ENCODE results near the gene SLC25A41.
"Not testable (repeated sequence)": the region's sequence is repeated elsewhere in the genome, so short reads cannot be mapped to it uniquely, and the experiment has no call there.

Gene SLC25A41

DNA sequence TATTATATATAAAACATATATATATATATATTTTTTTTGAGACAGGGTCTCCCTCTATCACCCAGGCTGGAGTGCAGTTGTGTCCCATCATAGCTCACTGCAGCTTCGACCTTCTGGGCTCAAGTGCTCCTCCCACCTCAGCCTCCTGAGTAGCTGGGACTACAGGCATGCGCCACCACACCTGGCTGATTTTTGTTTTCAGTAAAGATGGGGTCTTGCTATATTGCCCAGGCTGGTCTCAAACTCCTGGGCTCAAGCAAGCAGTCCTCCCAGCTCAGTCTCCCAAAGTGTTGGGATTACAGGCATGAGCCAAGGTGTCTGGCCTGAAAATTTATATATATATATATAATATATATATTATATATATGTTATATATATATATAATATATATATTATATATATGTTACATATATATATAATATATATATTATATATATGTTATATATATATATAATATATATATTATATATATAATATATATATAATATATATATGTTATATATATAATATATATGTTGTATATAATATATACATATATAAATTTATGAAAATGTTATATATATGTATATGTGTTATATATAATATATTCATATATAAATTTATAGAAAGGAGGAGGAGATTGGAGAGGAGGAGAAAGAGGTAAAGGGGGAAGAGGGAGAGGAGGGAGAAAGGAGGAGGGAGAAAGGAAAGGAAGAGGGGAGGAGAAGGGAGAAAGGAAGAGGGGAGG lies 4.7 kb downstream of the SLC25A41 start:
- not testable (repeated sequence) for DNase-seq (ENCODE audit: low read depth)

DNA sequence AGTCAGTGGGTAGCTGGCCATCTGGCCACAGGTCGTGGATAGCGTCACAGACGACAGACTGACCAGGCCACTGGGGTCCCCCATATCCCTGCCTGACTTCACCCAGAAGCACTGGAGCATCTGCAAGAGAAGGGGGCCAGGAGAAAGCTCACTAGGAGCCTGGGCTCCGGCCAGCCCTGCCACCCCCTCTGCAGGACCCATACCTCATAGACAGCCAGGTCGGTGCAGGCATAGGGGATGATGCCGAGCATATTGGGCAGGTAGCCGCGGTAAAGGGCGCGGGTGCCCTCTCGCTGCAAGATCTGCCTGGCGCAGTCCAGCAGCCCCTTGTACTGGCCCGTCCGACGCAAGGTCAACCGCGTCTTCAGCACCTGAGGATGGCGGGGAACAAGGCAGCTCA lies 6.4 kb downstream of the SLC25A41 start:
- DNase-seq (ENCODE audit: low read depth), result no peak

DNA sequence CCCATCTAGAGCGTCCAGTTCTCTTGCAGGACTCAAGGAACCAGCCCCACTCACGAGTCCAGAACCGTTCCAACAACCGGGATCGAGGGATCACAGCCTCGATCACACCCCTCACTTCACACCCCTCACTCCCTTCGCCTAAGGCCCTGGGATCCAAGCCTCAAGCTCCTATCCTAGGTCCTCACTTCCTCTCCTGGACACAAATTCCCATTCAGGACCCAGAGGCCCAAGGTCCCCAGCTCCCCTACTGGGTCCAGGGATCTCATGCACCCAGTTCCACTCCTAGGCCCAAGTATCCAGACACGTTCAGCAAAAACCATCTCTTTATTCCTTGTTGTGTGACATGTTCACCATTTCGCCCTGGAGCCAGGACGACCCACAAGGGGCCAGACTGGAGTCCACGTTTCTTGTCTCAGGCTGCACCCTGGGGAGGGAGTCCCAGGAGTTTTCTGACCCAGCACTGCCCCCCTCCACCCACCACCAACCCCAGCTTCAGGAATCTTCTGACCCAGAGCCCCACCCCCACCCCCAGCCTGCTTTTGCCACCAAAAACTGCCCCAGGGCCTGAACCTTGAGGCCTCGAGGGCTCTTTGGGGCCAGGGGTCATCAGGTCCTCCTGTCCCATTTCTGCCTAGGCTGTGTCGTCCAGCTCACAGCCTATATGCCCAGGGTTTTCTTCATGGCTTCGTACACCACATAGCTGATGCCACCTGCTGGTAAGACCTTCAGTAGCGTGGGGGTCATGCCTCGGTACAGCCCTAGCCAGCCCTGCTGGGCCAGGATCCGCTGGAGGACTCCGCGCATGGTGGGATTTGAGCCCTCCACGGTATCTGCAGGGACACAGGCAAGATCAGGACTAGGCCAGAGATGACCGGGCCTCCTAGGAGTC lies 7.6 kb downstream of the SLC25A41 start:
- no peak for DNase-seq (ENCODE audit: low read depth)

DNA sequence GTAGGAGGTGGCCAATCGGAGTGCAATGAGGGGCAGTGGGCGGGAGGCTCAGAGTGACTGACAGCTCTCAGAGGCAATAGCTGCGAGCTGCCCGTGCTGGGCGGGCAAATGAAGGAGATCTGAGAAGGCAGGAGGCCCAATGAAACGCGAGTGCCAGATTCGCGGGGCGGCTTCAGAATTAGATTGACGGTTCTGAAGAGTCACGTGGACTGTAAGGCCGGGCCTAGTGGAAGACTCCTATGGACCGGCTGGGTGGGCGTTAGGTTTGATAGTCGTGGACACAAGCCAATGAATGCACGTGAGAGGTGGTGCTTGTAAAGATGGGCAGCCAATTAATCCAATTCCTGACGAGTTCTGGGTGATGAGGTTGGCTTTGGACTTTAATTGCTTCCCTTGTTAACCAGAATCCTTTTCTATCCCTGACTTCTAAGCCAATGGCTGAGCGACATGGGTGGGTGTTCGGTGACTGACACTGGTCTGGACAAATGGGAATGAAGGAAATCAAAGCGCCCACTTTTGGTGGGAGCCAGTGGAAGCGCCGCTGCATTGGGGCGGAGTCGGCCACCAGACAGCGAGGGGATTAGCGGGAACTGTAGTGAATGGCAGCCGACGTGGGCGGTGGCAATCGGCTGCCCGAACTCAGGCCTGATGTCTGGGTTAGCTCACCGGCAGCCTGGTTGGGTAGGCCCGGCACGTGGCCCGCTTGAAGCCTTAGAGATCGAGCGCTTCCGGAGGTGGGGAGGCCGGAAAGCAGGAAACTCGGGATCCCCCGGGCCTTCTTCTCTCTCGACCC lies 8.4 kb downstream of the SLC25A41 start:
- peak; percentile 97 for DNase-seq (ENCODE audit: low read depth)

DNA sequence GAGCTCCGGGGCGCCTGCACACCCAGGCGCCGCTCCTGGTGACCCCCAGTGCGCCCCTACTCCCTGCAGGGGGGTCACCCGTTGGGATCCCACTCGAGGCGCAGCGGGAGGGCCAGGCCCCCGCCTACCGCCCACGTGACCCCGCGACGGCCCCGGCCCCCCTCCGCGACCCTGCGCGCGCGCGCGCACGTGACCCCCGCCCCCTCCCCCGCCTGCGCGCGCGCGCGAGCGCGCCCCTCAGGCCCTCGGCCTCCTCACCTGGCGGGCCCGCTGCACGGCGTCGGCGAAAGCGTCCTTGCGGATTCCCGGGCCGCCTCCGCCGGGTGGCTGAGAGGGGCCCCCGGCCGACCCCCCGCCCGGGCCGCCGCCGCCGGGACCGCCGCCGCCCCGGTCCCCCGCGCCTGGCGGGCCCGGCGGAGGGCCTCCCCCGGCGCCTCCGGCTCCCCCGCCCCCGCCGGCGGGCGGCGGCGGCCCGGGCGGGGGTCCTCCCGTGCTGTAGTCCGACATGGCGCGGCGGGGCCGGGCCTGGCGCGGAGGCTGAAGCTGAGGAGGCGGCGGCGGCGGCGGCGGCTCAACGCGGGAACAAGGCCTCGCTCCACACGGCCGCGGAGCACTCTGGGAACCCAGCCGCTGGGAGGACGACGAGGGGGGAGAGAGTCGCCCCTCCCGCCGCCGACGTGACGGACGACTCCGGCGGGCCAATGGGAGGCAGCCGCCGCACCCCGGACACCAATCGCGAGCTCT lies 9.2 kb downstream of the SLC25A41 start, which contains the start of gene KHSRP:
Gene KHSRP, minus strand, starts transcription at position 617 of the 744 bp plus-strand sequence. Its CDS starts 110 bp downstream, at position 507.
- no peak for DNase-seq (ENCODE audit: low read depth)

DNA sequence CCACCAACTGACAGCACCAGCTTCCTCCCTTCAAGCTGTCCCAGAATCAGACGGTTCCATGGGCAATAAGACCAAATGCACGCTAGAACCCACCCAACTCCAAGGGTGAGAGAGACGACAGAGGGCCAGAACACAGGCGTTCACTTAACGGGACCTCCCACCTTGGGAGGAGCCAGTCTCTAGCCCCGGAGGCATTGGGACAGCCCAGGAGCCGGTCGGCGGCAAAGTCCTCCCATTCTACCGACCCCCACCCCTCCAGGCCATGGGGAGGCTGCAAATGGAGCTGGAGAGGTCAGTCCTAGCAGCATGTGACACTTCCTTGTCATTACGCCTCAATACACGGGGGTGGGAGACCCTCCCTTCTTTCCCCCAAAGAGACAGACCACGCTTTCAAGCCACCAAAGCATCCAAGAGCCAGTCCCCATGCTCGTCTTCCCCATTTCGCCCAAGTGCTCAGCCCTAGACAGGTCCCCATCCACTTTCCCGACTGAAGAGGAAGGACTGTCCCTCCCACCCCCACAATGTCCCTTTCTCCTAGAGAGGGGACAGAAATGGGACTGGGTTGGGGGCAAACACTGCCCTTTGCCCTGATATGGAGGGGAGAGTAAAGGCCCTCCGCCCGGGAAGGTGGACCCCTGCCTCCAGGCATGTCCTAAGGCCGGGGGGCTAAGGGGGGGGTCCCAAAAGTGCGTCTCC lies 9.9 kb downstream of the SLC25A41 start:
- DNase-seq (ENCODE audit: low read depth), result no peak

DNA sequence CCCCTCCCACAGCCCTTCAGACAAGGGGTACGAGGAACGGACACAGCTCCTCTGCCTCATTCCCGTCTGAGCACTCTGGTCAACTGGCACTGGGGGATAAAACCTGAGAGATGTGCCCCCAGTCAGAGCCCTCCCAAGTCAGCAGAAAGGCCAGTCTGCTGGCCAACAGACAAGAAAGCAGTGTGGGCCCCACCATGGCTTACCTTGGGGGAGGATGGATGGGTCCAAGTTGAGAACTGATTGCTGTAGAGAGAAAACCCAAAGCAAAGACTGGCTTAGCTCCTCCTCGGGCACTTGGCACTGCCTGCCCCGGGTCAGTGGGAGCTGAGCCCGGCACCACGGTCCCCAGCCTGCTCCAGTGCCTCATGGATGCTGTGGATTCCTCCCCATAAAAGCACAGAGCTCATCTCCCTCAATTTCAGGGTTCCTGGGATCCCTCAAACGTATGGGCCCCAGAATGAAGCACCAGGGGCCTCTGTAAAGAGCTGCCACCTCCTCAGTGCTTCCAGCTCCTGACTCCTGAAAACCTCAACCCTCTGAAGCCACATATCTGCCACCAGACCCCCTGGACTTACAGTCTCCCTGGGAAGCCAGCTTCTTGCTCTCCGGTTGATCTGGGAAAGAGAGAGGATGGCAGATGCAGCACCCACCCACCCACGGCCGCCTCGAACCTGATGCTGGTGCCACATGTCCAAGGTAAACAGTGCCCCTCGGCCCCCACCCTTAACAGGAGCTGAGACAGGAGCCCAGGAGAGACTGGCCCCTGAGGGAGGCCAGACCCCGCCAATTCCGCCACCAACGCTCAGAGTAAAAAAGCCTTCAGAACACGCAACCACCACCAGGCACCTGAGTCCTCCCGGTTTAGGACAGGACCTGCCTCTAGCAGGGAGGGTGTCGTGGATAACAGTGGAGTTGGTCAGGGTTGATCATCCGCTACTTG lies 12.2 kb downstream of the SLC25A41 start:
- no peak for DNase-seq (ENCODE audit: low read depth)

DNA sequence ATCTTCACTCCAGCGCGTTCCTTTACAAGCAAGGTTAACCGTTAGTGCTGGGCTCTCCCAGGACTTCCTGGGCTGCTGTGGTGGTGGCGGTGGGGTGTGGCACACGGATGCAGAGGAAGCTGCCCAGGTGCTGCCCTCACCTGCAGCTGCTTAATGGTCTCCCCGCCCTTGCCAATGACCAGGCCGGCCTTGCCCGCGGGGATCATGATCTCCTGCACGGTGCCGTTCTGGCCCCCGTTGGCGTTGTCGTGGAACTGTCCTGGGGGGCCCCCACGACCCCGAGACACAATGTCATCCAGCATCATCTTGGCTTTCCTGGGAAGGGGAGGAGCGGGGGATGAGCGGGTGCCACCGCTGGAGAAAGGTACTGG lies 15.0 kb downstream of the SLC25A41 start:
- DNase-seq (ENCODE audit: low read depth), result no peak

DNA sequence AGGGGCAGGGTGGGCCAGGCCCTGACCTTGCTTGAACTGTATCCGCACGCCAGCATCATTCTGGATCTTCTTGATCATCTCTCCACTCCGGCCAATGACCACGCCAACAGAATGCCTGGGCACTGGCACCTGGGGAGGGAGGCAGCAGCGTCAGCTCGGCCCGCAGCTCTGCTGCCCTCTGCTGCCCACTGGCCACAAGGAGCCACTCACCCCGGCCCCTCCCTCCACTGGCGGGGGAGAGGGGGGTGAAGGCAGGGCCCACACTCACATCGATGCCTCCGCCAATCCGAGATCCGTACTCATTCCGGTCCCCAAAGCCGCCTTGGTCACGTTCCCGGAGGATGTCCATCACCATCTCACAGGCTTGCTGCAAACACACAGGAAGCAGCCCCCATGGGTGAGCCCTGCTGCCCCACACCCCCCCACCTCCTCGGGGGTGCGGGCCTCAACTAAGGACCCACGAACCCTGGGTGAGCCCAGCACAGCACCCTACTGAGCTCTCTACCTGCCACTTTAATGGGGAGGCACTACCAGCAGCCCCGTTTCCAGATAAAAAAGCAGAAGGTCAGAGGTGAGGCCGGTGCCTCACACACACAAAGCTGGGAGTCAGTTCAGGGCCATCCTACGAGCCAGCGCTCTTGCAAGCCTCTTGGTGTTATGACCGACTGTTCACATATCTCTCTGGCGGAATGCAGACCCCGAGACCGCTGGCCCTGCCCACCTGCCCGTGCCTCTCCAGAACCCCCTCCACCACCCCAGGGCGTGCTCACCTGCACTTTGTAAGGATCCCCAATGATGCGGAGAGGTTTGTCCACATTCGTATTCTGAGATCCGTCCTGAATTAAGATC lies 15.6 kb downstream of the SLC25A41 start:
- no peak for DNase-seq (ENCODE audit: low read depth)

DNA sequence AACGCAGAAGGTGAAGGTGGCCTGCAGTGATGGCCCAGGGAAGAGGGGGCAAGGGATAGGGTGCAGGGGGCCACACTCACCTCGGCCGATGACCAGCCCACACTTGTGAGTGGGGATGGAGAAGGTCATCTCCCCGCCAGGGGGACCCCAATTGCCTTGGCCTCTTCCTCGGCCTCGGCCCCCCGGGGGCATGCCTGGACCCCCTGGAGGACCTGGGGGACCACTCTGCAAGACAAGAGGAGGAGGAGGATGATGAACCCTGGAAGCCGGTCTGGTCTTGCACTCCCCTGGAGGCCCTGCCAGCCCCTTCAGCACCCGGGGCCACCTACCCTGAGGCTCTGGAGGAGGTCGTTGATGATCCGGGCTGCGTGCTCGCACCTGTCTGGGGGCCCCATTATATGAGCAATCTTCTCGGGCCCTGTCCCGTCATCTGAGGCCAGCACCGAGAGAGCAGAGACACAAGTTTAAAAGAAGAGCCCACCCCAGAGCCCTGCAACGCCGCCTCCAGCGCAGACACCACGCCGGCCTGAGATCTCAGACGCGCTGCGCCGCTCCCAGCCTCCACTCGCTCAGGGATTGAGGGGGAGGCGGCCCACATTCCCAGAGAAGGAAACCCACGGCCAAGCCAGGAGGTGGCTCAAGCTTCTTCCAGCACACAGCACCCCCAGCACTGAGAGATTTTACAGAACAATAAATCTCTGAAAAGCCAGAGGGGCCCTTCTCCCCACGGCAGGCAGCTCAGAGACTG lies 16.7 kb downstream of the SLC25A41 start:
- no peak for DNase-seq (ENCODE audit: low read depth)

DNA sequence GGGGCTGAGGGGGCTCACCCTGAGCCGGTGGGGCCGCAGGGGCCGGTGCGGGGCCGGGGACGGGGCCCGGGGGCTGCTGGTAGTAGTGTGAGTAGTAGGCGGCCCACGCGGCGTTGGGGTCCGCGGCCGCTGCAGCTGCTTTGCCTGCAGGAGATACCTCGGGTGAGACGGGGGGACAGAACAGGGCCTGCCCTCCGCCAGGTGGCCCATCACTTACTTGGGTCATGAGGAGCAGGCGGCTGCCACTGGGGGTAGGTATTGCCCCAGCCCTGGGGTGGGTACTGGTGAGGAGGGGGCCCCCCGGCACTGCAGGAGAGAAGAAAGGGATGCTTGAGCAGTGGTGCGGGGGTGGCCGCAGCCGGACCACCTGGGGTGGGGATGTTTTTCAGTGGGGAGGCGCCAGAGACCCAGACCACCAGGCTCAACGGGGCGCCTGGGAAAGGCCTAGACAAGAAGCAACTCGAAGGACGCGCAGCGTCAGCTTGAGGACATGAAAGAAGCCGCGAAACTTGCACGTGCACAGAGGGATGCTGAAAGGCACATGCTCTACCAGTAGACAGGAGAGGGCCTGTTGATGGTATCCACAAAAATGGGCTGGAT lies 17.9 kb downstream of the SLC25A41 start:
- no peak for DNase-seq (ENCODE audit: low read depth)

DNA sequence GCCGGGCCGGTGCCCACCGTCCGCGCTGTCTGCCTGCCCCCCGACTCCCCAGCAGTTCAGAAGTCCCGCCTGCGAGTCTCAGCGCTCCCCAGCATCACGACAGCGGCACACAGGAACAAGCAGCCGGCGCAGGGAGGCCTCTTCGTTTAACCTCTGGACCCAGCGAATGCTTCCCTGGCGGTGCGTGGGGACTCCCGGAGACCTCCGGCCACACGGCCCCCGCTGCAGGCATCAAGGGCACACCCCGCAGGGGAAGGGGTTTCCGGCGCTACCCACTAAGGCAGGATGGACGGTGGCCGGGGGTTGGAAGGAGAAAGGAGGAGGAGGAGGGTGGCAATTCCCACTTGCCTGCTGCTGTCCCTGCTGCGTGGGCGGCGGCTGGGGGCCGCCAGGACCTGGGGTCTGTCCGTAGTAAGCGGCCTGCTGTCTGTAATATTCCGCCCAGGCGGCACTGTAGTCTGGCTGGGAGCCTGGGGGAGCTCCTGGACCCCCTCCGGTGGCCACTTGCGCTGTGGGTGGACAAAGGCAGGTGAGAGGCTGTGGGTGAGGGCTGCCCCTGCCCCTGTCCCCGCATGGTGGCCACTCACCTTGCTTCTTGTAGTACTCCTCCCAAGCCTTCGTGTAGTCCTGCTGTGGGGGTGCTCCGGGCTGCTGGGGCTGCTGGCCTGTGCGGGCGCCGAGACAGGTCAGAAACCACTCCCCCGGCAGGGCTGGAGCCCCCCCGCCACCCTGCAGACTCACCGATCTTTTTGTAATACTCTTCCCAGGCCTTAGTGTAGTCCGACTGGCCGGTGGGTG lies 18.6 kb downstream of the SLC25A41 start:
- DNase-seq (ENCODE audit: low read depth), result no peak

DNA sequence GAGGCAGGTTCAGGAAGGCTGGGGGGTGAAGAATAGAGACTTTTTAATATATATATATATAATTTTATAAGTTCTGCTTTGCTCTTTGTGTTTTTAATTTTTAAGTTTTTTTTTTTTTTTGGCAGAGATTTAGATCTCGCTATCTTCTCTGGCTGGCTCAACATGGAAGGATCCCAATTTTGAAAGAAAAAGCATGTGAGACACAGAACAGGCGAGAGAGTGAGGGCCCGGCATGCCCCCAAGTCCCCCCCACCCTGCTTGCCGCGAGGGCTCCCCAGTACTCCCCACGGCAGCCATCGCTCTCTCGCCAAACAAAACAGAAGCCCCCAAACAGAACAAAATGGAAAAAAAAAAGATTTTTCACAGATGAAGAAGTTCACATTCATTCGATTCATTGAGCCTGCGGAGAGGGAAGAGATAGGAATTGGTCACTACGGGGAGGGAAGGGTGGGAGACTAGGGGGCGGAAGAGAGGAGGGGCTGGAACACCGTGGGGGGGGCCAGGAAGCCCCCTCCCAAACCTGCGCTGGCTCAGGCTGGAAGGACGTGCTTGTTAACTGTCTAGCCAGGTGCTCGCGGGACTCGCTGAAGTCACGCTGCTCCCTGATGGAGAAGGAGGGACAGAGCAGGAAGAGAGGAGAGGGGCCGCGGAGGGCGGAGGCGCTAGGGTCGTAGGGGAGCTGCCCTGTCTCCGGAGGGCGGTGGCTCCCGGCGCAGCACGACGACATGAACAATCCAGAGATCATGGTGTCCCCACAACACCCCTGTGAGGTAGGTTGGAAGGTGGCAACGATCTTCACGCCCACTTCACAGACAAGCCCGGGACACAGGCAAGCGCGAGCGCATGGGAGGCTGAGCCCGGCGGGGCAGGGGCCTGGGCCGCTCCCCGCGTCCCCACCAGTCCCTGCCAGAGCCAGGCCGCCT lies 19.6 kb downstream of the SLC25A41 start:
- DNase-seq (ENCODE audit: low read depth), result no peak

DNA sequence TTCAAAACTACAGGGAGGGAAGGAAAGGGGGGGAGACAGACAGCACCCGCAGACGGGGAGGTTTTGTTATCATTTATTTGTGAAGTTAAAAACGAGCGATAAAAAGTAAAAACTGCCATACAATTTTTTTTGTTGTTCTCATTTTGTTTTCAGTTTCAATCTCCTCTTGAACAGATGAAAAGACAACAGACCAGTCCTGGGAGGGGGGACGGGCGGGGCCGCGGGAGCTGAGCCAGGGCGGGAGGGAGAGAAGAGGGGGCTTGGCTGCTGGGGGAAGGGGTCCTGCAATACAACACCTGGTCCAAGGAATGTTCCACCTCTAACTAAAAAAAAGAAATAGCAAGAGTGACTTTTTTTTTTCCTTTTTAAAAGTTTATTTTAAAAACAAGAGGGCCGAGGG lies 20.3 kb downstream of the SLC25A41 start:
- DNase-seq (ENCODE audit: low read depth), result no peak

DNA sequence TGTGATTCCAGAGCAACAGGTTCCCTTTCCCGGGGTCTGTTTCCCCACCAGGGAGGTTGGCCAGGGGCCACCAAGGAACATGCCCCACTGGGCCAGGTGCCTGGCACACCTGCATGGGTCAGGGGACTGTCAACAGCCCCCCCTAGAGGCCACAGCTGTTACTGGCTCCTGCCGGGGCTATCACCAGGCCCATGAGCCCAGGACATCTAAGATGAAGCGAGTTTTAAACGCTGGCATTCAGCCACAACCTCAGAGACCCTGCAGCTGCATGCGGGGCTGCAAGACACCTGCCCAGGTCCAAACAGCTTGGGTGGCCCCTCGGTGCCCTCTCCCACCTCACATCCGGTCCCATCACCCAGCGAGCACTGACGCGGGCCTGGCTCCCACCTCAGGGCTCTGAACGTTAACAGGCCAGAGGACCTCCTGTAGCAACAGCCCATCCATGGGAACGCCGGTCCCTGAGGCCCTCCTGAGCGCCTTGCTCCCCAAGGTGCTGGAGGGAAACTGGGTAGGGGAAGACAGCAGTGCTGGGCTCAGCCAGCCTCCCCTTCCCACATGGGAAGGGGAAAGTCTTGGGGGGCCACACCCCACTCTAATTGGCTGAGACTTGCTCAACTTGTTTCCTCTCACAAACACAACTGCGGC lies 21.0 kb downstream of the SLC25A41 start:
- DNase-seq (ENCODE audit: low read depth), result no peak
